ENCODE results near the gene C11orf52.

C11orf52 gene

DNA sequence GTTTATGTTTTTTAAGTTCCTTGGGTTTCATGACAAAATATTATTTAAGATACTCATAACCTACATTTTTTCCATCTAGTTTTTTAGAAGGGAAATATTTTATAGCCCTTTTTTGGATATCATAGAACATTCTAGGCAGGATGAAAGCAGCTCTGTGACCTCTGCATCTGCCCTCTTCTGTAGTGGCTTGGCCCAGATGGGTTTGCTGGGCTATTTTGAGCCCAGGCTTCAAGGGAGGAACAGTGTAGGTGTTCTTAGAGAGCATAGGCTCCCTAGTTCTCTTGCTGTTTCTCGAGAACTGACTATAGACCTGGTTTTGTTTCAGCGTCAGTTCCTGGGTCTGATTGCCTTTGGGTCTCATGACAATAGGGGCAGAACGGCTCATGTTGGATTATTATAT, 50.6 kb downstream of the C11orf52 start:
- no peaks in the 10 kb centered on the region for H3K9me3 ChIP-seq (ENCODE audit: severe bottlenecking)
- no peak for ATAC-seq (ENCODE audit: low read depth)
- H3K27me3 ChIP-seq (ENCODE audit: insufficient read depth, poor library complexity, severe bottlenecking) = no peaks in the 10 kb centered on the region
- no peaks in the 10 kb centered on the region for H3K36me3 ChIP-seq (ENCODE audit: low read depth)
- H3K27ac ChIP-seq (ENCODE audit: poor library complexity, severe bottlenecking) = no peak overlapping the region
- H3K4me1 ChIP-seq (ENCODE audit: insufficient read depth, poor library complexity, severe bottlenecking) = no peaks in the 10 kb centered on the region
- DNase-seq (ENCODE audit: low spot score) = no peak
- TF ChIP-seq, protein P1, sequence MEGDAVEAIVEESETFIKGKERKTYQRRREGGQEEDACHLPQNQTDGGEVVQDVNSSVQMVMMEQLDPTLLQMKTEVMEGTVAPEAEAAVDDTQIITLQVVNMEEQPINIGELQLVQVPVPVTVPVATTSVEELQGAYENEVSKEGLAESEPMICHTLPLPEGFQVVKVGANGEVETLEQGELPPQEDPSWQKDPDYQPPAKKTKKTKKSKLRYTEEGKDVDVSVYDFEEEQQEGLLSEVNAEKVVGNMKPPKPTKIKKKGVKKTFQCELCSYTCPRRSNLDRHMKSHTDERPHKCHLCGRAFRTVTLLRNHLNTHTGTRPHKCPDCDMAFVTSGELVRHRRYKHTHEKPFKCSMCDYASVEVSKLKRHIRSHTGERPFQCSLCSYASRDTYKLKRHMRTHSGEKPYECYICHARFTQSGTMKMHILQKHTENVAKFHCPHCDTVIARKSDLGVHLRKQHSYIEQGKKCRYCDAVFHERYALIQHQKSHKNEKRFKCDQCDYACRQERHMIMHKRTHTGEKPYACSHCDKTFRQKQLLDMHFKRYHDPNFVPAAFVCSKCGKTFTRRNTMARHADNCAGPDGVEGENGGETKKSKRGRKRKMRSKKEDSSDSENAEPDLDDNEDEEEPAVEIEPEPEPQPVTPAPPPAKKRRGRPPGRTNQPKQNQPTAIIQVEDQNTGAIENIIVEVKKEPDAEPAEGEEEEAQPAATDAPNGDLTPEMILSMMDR (IDR thresholded peaks at IDR 0.05; ENCODE audit: poor library complexity, severe bottlenecking) = no peak
- no peak overlapping the region for H3K4me3 ChIP-seq (ENCODE audit: severe bottlenecking)

DNA sequence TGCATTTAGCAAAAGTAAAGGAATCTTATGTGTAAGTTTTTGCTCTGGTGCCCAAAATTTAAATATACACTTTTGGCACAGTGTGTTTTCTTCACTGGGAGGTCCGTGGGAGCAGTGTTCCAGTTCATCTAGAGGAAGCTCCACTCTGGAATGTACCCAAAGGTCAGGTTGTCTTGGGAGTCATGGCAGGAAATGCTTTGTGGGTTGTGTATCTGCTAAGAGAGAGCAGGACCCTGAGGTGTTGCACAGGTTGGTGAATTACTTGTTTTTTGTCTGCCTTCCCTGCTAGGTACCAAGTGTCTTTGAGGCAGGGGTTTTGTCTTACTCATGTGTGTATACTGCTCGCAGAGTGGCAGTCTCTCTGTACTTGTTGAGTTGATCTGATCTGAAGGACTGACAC, 55.7 kb downstream of the C11orf52 start:
- DNase-seq (ENCODE audit: low spot score) (no peak), ATAC-seq (ENCODE audit: low read depth) (no peak)
- Histone ChIP-seq H3K27me3 (ENCODE audit: insufficient read depth, poor library complexity, severe bottlenecking) (no peaks in the 10 kb centered on the region), H3K36me3 (ENCODE audit: low read depth) (no peaks in the 10 kb centered on the region), H3K9me3 (ENCODE audit: severe bottlenecking) (no peaks in the 10 kb centered on the region), H3K4me3 (ENCODE audit: severe bottlenecking) (no peak overlapping the region), H3K27ac (ENCODE audit: poor library complexity, severe bottlenecking) (peak overlapping the region; percentile 45), H3K4me1 (ENCODE audit: insufficient read depth, poor library complexity, severe bottlenecking) (peaks cover 10% of the 10 kb centered on the region)
- TF ChIP-seq, protein P1 (IDR thresholded peaks at IDR 0.05; ENCODE audit: poor library complexity, severe bottlenecking) = no peak

DNA sequence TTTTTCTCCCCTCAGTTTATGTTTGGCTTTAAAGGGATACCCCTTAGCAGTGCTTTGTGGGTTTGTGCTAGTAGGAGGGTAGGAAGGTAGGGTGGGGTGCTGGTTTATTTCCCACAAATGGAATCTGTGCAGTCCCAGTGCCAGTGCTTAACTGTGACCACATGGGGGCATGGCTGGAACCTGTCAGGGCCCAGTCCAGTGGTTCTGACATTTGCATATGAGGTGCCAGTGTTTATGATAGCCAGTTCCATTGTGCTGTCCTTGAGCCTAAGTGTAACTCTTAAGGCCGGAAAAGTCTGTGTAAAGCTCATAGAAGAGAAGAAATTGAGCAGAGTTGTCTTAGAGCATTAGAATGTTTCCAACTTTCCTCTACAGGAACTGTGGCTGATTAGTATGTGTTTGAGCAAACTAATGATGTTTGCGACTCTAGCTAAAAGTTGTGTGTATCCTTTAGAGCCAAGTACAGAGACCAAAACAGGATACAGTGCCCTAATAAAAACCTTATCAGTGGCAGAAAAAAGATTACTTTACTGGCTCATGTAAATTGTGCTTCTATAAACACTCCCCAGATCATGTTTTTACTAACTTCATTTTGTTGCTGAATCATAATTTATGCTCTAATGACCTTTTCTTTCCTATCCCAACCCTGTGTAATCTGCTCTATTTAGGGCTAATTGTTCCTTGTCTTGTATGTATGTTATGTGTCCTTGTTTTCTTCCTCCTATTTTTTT, 56.5 kb downstream of the C11orf52 start:
- no peaks in the 10 kb centered on the region for H3K27me3 ChIP-seq (ENCODE audit: insufficient read depth, poor library complexity, severe bottlenecking)
- DNase-seq (ENCODE audit: low spot score) (no peak), ATAC-seq (ENCODE audit: low read depth) (no peak)
- no peak overlapping the region for H3K4me3 ChIP-seq (ENCODE audit: severe bottlenecking)
- no peaks in the 10 kb centered on the region for H3K36me3 ChIP-seq (ENCODE audit: low read depth)
- no peaks in the 10 kb centered on the region for H3K9me3 ChIP-seq (ENCODE audit: severe bottlenecking)
- TF ChIP-seq, protein P1 (IDR thresholded peaks at IDR 0.05; ENCODE audit: poor library complexity, severe bottlenecking) = peak; percentile 29
- H3K27ac ChIP-seq (ENCODE audit: poor library complexity, severe bottlenecking) = peak overlapping the region; percentile 45
- H3K4me1 ChIP-seq (ENCODE audit: insufficient read depth, poor library complexity, severe bottlenecking) = peaks cover 10% of the 10 kb centered on the region

DNA sequence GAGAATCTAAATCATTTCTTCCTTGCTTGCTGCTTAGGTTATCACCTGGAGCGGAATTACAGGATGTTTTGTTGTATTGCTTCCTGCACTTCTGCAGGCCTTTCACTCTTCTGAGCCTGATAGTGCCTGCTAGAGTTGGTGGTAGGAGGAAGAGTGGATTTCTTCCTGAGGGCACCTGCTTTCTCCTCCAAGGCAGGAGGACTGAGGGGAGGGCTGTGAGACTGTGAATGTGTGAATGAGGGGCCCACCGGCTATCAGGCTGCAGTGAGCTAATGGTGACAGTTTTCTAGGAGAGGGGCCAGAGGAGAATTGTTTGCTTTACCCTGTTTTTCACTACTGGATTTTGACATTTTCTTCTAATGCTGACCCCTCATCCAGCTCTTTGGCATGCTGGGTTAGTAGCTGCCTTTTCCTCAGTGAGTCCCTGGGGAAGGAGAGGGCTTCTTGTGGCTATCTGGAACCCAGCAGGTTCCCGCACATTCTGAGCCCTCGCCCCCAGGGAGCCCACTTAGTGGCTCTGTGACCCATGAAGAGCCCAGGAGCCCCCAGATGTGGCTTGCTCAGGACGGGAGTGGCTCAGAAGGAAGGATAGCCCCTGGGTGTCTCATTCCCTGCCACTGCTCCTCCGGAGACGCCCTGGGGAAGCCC, 57.5 kb downstream of the C11orf52 start:
- peaks cover 3% of the 10 kb centered on the region; the same call in 1 of the 2 replicates for H3K36me3 ChIP-seq (ENCODE audit: low read depth)
- H3K9me3 ChIP-seq (ENCODE audit: severe bottlenecking) = no peaks in the 10 kb centered on the region
- peak overlapping the region; percentile 45 for H3K27ac ChIP-seq (ENCODE audit: poor library complexity, severe bottlenecking)
- DNase-seq (ENCODE audit: low spot score) (no peak), ATAC-seq (ENCODE audit: low read depth) (no peak)
- TF ChIP-seq, protein P1 (IDR thresholded peaks at IDR 0.05; ENCODE audit: poor library complexity, severe bottlenecking) = no peak
- no peaks in the 10 kb centered on the region for H3K27me3 ChIP-seq (ENCODE audit: insufficient read depth, poor library complexity, severe bottlenecking)
- H3K4me3 ChIP-seq (ENCODE audit: severe bottlenecking) = no peak overlapping the region
- peaks cover 10% of the 10 kb centered on the region for H3K4me1 ChIP-seq (ENCODE audit: insufficient read depth, poor library complexity, severe bottlenecking)
